ENCODE data around the gene SLC13A5. TPM values are rescaled to one million over a fixed set of nuclear protein-coding genes. Genes with fewer than 3 reads are reported as not detected.
A peak's percentile ranks its signal among the peaks of the same experiment; 100 is the strongest.
"Not testable (repeated sequence)": the region's sequence is repeated elsewhere in the genome, so short reads cannot be mapped to it uniquely, and the experiment has no call there.

SLC13A5 gene
- total and polyA plus RNA-seq, 11 donors: 0.06 to 0.72 TPM; not detected in 9

DNA sequence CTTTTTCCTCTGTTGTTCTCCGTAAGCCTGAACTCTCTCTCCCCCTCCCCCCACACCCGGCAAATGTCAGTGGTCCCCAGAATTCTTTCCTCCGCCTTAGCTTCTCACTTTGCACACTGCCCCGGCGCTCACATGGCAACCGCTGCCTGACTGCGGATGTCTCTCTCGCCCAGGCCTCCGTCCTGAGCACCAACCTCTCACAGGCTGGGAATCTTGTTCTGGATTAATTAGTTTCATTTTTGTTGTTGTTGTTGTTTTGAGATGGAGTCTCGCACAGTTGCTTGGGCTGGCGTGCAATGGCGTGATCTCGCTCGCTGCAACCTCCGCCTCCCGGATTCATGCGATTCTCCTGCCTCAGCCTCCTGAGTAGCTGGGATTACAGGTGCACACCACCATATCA, 45.0 kb downstream of the SLC13A5 start:
- Histone ChIP-seq H3K36me3 (no peaks in the 10 kb centered on the region), H3K4me1 (peaks cover 0 to 6% (median 0%) of the 10 kb centered on the region in 12 donors), H3K27me3 (peaks cover 0 to 20% (median 4%) of the 10 kb centered on the region in 9 donors), H3K9me3 (no peaks in the 10 kb centered on the region), H3K27ac (no peak overlapping the region), H3K4me3 (no peak overlapping the region)
- no peak for DNase-seq
- WGBS, 4 donors: 77 to 84% (median 80%) methylated on average over 17 of the region's 17 CpGs
- TF ChIP-seq, protein P1, sequence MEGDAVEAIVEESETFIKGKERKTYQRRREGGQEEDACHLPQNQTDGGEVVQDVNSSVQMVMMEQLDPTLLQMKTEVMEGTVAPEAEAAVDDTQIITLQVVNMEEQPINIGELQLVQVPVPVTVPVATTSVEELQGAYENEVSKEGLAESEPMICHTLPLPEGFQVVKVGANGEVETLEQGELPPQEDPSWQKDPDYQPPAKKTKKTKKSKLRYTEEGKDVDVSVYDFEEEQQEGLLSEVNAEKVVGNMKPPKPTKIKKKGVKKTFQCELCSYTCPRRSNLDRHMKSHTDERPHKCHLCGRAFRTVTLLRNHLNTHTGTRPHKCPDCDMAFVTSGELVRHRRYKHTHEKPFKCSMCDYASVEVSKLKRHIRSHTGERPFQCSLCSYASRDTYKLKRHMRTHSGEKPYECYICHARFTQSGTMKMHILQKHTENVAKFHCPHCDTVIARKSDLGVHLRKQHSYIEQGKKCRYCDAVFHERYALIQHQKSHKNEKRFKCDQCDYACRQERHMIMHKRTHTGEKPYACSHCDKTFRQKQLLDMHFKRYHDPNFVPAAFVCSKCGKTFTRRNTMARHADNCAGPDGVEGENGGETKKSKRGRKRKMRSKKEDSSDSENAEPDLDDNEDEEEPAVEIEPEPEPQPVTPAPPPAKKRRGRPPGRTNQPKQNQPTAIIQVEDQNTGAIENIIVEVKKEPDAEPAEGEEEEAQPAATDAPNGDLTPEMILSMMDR (IDR thresholded peaks at IDR 0.05): no peak
- TF ChIP-seq POLR2A (IDR thresholded peaks at IDR 0.05): no peak
- ATAC-seq: no peak
- intact Hi-C loops (cut with DNase I): loop anchor here (5.0 to 10.0 kb wide), 13 partner anchors 87 to 339 kb away; partner anchors contain the start of genes XAF1 (in 3 of the 10) and TEKT1 (in 1 of the 10)

DNA sequence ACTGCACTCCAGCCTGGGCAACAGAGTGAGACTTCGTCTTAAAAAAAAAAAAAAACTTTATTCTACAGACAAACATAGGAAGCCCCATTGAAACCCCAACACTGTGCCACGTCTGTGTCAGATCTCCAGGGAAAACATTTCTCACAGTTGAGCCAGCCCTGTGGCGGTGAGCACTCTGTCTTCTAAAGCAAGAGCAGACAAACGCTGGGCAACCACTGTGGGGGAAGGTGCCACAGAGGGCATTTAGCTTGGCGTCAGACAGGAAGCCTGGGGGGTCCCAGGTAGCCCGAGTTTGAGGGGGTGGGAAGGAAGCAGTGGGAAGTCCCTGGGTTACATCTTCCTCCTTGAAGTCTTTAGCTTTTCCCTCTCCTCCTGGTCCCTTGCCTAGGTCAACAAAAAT, 45.7 kb downstream of the SLC13A5 start:
- TF ChIP-seq POLR2A (IDR thresholded peaks at IDR 0.05): no peak
- TF ChIP-seq, protein P1 (IDR thresholded peaks at IDR 0.05): no peak
- Histone ChIP-seq H3K27ac (no peak overlapping the region), H3K4me3 (no peak overlapping the region), H3K9me3 (no peaks in the 10 kb centered on the region), H3K36me3 (no peaks in the 10 kb centered on the region), H3K27me3 (peaks cover 0 to 22% (median 5%) of the 10 kb centered on the region in 9 donors), H3K4me1 (peaks cover 0 to 6% (median 0%) of the 10 kb centered on the region in 12 donors)
- intact Hi-C loops (cut with DNase I): loop anchor here (2.0 to 10.0 kb wide), 15 partner anchors 87 to 340 kb away; partner anchors contain the start of genes XAF1 (in 3 of the 10) and TEKT1 (in 1 of the 10)
- no peak for DNase-seq
- WGBS, 4 donors: 49 to 59% (median 54%) methylated on average over 6 of the region's 6 CpGs
- no peak for ATAC-seq

DNA sequence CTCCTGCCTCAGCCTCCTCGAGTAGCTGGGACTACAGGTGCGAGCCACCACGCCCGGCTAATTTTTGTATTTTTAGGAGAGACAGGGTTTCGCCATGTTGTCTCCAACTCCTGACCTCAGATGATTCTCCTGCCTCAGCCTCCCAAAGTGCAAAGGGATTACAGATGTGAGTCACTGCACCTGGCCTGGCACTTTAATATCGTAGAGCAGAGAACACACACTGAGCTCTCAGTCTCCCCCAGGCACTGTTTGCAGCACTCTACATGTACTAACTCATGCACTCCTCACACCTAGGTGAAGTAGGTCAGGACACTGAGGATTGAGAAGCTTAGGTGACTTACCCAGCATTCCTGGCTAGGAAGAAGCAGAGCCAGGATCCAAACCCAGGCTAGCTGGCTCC, 46.6 kb downstream of the SLC13A5 start:
- ATAC-seq (no peak), DNase-seq (no peak)
- Histone ChIP-seq H3K4me1 (peaks cover 0 to 6% (median 0%) of the 10 kb centered on the region in 12 donors), H3K36me3 (no peaks in the 10 kb centered on the region), H3K9me3 (no peaks in the 10 kb centered on the region), H3K27me3 (peaks cover 0 to 26% (median 9%) of the 10 kb centered on the region in 9 donors), H3K27ac (no peak overlapping the region), H3K4me3 (no peak overlapping the region)
- intact Hi-C loops (cut with DNase I): loop anchor here (2.0 to 10.0 kb wide), 15 partner anchors 88 to 341 kb away; partner anchors contain the start of genes XAF1 (in 3 of the 10) and TEKT1 (in 1 of the 10)
- WGBS, 4 donors: 87 to 97% (median 95%) methylated on average over 6 of the region's 6 CpGs
- TF ChIP-seq POLR2A (IDR thresholded peaks at IDR 0.05): no peak
- TF ChIP-seq, protein P1 (IDR thresholded peaks at IDR 0.05): no peak

DNA sequence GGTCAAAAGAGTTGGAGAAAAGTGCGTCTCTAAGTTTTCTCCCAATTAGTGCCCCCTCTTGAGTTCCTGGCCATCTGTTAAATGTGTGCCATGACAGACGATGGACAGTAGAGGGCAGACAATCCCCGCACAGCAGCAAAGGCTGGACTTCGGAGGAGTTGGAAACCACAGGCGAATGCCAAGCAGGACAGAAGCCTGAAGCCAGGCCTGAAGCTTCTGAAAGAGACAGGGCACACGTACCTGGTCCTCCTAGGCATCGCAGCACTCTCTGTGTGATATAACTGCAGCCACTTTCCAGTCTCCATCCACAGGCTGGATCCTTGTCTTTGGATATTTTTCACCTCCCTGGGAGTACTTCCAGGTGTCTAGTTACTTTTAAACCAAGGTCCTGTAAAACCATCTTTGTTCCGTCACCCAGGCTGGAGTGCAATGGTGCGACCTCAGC, 47.1 kb downstream of the SLC13A5 start:
- ATAC-seq (peak; percentile 80 to 96 (median 92)), DNase-seq (peak; percentile 69 to 75 (median 73))
- 18 to 23% (median 19%) methylated on average over 9 of the region's 9 CpGs for WGBS, 4 donors
- Histone ChIP-seq H3K4me3 (no peak overlapping the region), H3K27ac (no peak overlapping the region), H3K27me3 (peaks cover 0 to 22% (median 9%) of the 10 kb centered on the region in 9 donors), H3K4me1 (peaks cover 0 to 6% (median 0%) of the 10 kb centered on the region in 12 donors), H3K36me3 (no peaks in the 10 kb centered on the region), H3K9me3 (no peaks in the 10 kb centered on the region)
- TF ChIP-seq, protein P1 (IDR thresholded peaks at IDR 0.05): peak; percentile 77 to 95 (median 90)
- TF ChIP-seq POLR2A (IDR thresholded peaks at IDR 0.05): no peak
- intact Hi-C loops (cut with DNase I): loop anchor here (2.0 to 10.0 kb wide), 15 partner anchors 89 to 341 kb away; partner anchors contain the start of genes XAF1 (in 3 of the 10) and TEKT1 (in 1 of the 10)

DNA sequence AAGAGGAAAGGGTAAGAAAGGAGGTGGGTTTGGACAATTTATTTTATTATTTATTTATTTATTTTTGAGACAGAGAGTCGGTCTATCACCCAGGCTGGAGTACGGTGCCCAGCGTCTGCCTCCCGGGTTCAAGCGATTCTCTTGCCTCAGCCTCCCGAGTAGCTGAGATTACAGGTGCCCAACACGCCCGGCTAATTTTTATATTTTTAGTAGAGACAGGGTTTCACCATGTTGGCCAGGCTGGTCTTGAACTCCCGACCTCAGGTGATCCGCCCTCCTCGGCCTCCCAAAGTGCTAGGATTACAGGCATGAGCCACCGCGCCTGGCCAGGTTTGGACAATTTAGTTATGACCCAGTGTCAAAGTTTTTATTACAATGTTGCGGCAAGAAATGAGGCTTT, 50.0 kb downstream of the SLC13A5 start:
- intact Hi-C loops (cut with DNase I): loop anchor here in 9 of 10 donors (10.0 kb wide), 6 partner anchors 92 to 342 kb away; partner anchors contain the start of gene XAF1 (in 2 of the 9)
- H3K36me3 ChIP-seq, ATAC-seq, H3K4me3 ChIP-seq, H3K27ac ChIP-seq, DNase-seq, H3K4me1 ChIP-seq, H3K9me3 ChIP-seq: not testable (repeated sequence)
- peaks cover 0 to 19% (median 13%) of the 10 kb centered on the region in 9 donors for H3K27me3 ChIP-seq
- WGBS, 4 donors: 91 to 95% (median 93%) methylated on average over 14 of the region's 14 CpGs

All from heart left ventricle (tissue), 16 donors.